H9 (cell line): ENCODE results near the gene MSANTD1. TPM values are rescaled to one million over a fixed set of nuclear protein-coding genes. Genes with fewer than 3 reads are reported as not detected.

Source experiments
- DNase-seq: peaks from one replicate; pipeline ENCODE4 v3.0.0-alpha.2; 2017
- H2AFZ ChIP-seq: one replicate; pipeline ENCODE4 v1.6.1; 2013; ENCODE audit warnings: mild to moderate bottlenecking, low read length, control low read depth, moderate library complexity
- H2AK5ac ChIP-seq: 2 replicates; pipeline ENCODE4 v1.6.1; 2013; ENCODE audit warnings: low read length, control low read depth, mixed read lengths; ENCODE audit not compliant: insufficient read length
- H2BK120ac ChIP-seq: one replicate; pipeline ENCODE4 v1.6.1; 2013; ENCODE audit warnings: low read depth, mild to moderate bottlenecking, low read length, control low read depth, inconsistent platforms; ENCODE audit not compliant: poor library complexity, severe bottlenecking
- H2BK12ac ChIP-seq: 2 replicates; pipeline ENCODE4 v1.6.1; 2013; ENCODE audit warnings: low read length, control low read depth, mixed read lengths, low read depth; ENCODE audit not compliant: insufficient read length
- H2BK15ac ChIP-seq: 2 replicates; pipeline ENCODE4 v1.6.1; 2013; ENCODE audit warnings: low read depth, low read length, control low read depth
- H2BK20ac ChIP-seq: one replicate; pipeline ENCODE4 v1.6.1; 2013; ENCODE audit warnings: low read depth, mild to moderate bottlenecking, low read length, control low read depth, inconsistent platforms; ENCODE audit not compliant: poor library complexity, severe bottlenecking
- H2BK5ac ChIP-seq: 2 replicates; pipeline ENCODE4 v1.6.1; 2013; ENCODE audit warnings: low read length, control low read depth, mixed read lengths; ENCODE audit not compliant: insufficient read length
- H3K14ac ChIP-seq: 2 replicates; pipeline ENCODE4 v1.6.1; 2013; ENCODE audit warnings: low read length, control low read depth; ENCODE audit not compliant: insufficient read depth
- H3K18ac ChIP-seq: 2 replicates; pipeline ENCODE4 v1.6.1; 2013; ENCODE audit warnings: low read depth, mild to moderate bottlenecking, mixed read lengths, low read length, control low read depth; ENCODE audit not compliant: insufficient read length
- H3K23ac ChIP-seq: 2 replicates; pipeline ENCODE4 v1.6.1; 2013; ENCODE audit warnings: low read length, control low read depth, mixed read lengths, low read depth; ENCODE audit not compliant: insufficient read length
- H3K23me2 ChIP-seq: 2 replicates; pipeline ENCODE4 v1.6.1; 2013; ENCODE audit warnings: low read depth, mild to moderate bottlenecking, mixed read lengths, low read length, control low read depth; ENCODE audit not compliant: insufficient read length, poor library complexity, severe bottlenecking
- H3K27ac ChIP-seq: 2 replicates; pipeline ENCODE4 v1.5.1; 2013; ENCODE audit warnings: low read length, control low read depth, mixed read lengths, low read depth; ENCODE audit not compliant: insufficient read length
- H3K27me3 ChIP-seq: 2 replicates; pipeline ENCODE4 v1.6.1; 2013; ENCODE audit warnings: low read length, control low read depth, inconsistent platforms; ENCODE audit not compliant: insufficient read depth
- H3K4ac ChIP-seq: 2 replicates; pipeline ENCODE4 v1.6.1; 2013; ENCODE audit warnings: low read depth, mild to moderate bottlenecking, control low read depth, inconsistent platforms, low read length, moderate library complexity
- H3K4me1 ChIP-seq: 2 replicates; pipeline ENCODE4 v1.6.1; 2013; ENCODE audit warnings: low read length, control low read depth, inconsistent platforms; ENCODE audit not compliant: insufficient read depth
- H3K4me2 ChIP-seq: 2 replicates; pipeline ENCODE4 v1.6.1; 2013; ENCODE audit warnings: low read length, control low read depth, mixed read lengths; ENCODE audit not compliant: insufficient read length, insufficient read depth
- H3K56ac ChIP-seq: 2 replicates; pipeline ENCODE4 v1.6.1; 2013; ENCODE audit warnings: low read depth, mild to moderate bottlenecking, mixed read lengths, low read length, control low read depth; ENCODE audit not compliant: insufficient read length
- H3K79me1 ChIP-seq: 2 replicates; pipeline ENCODE4 v1.6.1; 2013; ENCODE audit warnings: low read depth, mild to moderate bottlenecking, moderate library complexity, low read length, control low read depth, inconsistent platforms; ENCODE audit not compliant: insufficient read depth, poor library complexity, severe bottlenecking
- H3K79me2 ChIP-seq: 2 replicates; pipeline ENCODE4 v1.6.1; 2013; ENCODE audit warnings: low read length, control low read depth, inconsistent platforms; ENCODE audit not compliant: insufficient read depth
- H3K9ac ChIP-seq: 2 replicates; pipeline ENCODE4 v1.6.1; 2013; ENCODE audit warnings: low read length, control low read depth, mixed read lengths; ENCODE audit not compliant: insufficient read length; ENCODE audit errors: extremely low read depth
- H3K9me3 ChIP-seq: one replicate; pipeline ENCODE4 v1.6.1; 2013; ENCODE audit warnings: low read depth, low read length, inconsistent platforms; ENCODE audit not compliant: control insufficient read depth
- H3T11ph ChIP-seq: one replicate; pipeline ENCODE4 v1.6.1; 2013; ENCODE audit warnings: mild to moderate bottlenecking, low read length, control low read depth, inconsistent platforms
- H4K20me1 ChIP-seq: one replicate; pipeline ENCODE4 v1.6.1; 2013; ENCODE audit not compliant: control insufficient read depth, insufficient read length, insufficient read depth
- H4K5ac ChIP-seq: 2 replicates; pipeline ENCODE4 v1.6.1; 2013; ENCODE audit warnings: low read depth, mild to moderate bottlenecking, mixed read lengths, low read length, control low read depth; ENCODE audit not compliant: insufficient read length
- H4K8ac ChIP-seq: replicated peaks from 2 replicates; pipeline ENCODE4 v1.6.1; 2013; ENCODE audit warnings: low read length, control low read depth, mixed read lengths, low read depth; ENCODE audit not compliant: insufficient read length
- H4K91ac ChIP-seq: 2 replicates; pipeline ENCODE4 v1.6.1; 2013; ENCODE audit warnings: low read depth, mild to moderate bottlenecking, moderate library complexity, mixed read lengths, low read length, control low read depth; ENCODE audit not compliant: insufficient read length
- H3K27ac Mint-ChIP-seq, 3 experiments: 2 replicates in 2 of 3; 3 replicates in 1 of 3; pipeline ENCODE4 v1.8.0; 2020 to 2021; ENCODE audit warnings: mixed read lengths in 3 of 3, mild to moderate bottlenecking in 1 of 3, moderate library complexity in 1 of 3
- H3K27me3 Mint-ChIP-seq: 2 replicates; pipeline ENCODE4 v1.8.0; 2021; ENCODE audit warnings: low read depth, mild to moderate bottlenecking, moderate library complexity, mixed read lengths
- H3K36me3 Mint-ChIP-seq, 3 experiments: 2 replicates in 2 of 3; 3 replicates in 1 of 3; pipeline ENCODE4 v1.8.0; 2020 to 2021; ENCODE audit warnings: low read depth in 3 of 3, mixed read lengths in 3 of 3; ENCODE audit not compliant: insufficient read depth in 1 of 3
- H3K4me1 Mint-ChIP-seq, 2 experiments: 2 replicates each; pipeline ENCODE4 v1.8.0; 2020; ENCODE audit warnings: mixed read lengths in 2 of 2
- H3K4me3 Mint-ChIP-seq, 2 experiments: 2 replicates in 1 of 2; 3 replicates in 1 of 2; pipeline ENCODE4 v1.8.0; 2020 to 2021; ENCODE audit warnings: mild to moderate bottlenecking in 2 of 2, mixed read lengths in 2 of 2, moderate library complexity in 1 of 2
- H3K9me3 Mint-ChIP-seq, 2 experiments: 2 replicates in 1 of 2; 3 replicates in 1 of 2; pipeline ENCODE4 v1.8.0; 2020; ENCODE audit warnings: mild to moderate bottlenecking in 2 of 2, mixed read lengths in 2 of 2, moderate library complexity in 1 of 2
- WGBS: extraction: QIAGEN DNeasy Blood & Tissue Kit; methylation state at CpG from one replicate; pipeline ENCODE4 v1.1.7; 2013; ENCODE audit warnings: missing lambda C conversion rate, low lambda C conversion rate, mixed read lengths; ENCODE audit not compliant: insufficient read length; ENCODE audit errors: extremely low coverage; 5-methylcytosine and 5-hydroxymethylcytosine counted together
- total RNA-seq: library from RNA; stranded (reverse); gene quantifications from 2 replicates; pipeline ENCODE4 v1.2.1, GENCODE V29; 2021
- TF ChIP-seq, protein P1 (sequence below): fragments of 200-600 bp; sonication (generic); conservative IDR thresholded peaks from 3 replicates; pipeline ENCODE4 v1.8.0; 2021; ENCODE audit warnings: antibody characterized with exemption, mild to moderate bottlenecking

Gene MSANTD1
- total RNA-seq, 1 experiment from 2014 or later, result 0.83 TPM

DNA sequence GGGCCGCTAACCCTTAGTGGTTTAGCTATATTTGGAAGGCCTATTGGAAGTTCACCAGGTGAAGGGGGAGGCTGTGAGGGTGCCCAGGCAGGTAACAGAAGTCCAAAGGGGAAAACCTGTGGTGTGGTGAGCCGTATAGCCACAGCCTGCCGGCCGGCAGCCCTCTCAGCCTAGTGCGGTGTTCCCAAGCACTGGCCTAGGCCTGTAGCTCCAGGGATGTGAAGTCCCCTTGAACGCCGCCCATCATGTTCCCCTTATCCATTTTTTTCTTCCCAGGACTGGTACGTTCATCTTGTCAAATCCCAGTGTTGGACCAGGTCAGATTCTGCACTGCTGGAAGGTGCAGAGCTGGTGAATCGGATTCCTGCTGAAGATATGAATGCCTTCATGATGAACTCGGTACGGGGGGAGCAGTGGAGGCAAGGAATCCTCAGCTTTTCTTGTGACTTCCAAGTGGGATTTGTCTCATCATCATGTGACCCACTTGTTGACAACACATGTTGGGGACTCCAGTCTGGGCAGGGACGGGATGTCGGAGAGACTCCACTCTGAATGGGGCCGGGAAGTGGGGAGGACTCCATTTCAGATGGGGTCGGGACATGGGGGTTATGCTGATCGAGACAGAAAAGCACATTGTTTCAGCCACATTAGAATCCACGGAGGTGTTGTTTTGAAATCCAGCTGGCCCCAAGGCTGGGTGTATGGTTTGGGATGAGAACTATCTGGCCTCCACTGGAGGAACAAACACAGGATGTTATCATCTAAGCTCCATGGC, 39.2 kb upstream of the MSANTD1 start:
- Mint-ChIP-seq H3K4me3 (no peak overlapping the region), H3K36me3 (peaks cover 23 to 76% (median 73%) of the 10 kb centered on the region in 3 experiments; a peak in 6 of 7 replicates), H3K27ac (no peak overlapping the region; a peak in 1 of 7 replicates), H3K27me3 (no peaks in the 10 kb centered on the region), H3K9me3 (no peaks in the 10 kb centered on the region), H3K4me1 (no peaks in the 10 kb centered on the region)
- Histone ChIP-seq H4K5ac (no peak overlapping the region), H3K14ac (no peak overlapping the region), H2AFZ (no peak overlapping the region), H3K4ac (no peak overlapping the region), H3K18ac (no peak overlapping the region), H3K4me1 (no peaks in the 10 kb centered on the region), H3K23me2 (no peaks in the 10 kb centered on the region), H3K56ac (no peak overlapping the region), H4K8ac (no peak overlapping the region), H3K23ac (no peak overlapping the region), H3K27ac (no peak overlapping the region), H3T11ph (no peak overlapping the region), H3K79me1 (no peaks in the 10 kb centered on the region), H2BK5ac (no peak overlapping the region), H2AK5ac (no peak overlapping the region), H3K27me3 (no peaks in the 10 kb centered on the region), H3K9ac (no peak overlapping the region), H4K91ac (no peak overlapping the region), H2BK120ac (no peak overlapping the region), H2BK20ac (no peak overlapping the region), H2BK12ac (no peak overlapping the region), H4K20me1 (no peaks in the 10 kb centered on the region), H3K9me3 (no peaks in the 10 kb centered on the region), H2BK15ac (no peak overlapping the region), H3K79me2 (no peaks in the 10 kb centered on the region), H3K4me2 (no peak overlapping the region)
- TF ChIP-seq, protein P1, sequence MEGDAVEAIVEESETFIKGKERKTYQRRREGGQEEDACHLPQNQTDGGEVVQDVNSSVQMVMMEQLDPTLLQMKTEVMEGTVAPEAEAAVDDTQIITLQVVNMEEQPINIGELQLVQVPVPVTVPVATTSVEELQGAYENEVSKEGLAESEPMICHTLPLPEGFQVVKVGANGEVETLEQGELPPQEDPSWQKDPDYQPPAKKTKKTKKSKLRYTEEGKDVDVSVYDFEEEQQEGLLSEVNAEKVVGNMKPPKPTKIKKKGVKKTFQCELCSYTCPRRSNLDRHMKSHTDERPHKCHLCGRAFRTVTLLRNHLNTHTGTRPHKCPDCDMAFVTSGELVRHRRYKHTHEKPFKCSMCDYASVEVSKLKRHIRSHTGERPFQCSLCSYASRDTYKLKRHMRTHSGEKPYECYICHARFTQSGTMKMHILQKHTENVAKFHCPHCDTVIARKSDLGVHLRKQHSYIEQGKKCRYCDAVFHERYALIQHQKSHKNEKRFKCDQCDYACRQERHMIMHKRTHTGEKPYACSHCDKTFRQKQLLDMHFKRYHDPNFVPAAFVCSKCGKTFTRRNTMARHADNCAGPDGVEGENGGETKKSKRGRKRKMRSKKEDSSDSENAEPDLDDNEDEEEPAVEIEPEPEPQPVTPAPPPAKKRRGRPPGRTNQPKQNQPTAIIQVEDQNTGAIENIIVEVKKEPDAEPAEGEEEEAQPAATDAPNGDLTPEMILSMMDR, result no peak
- DNase-seq, result no peak
- no CpG with 5 or more reads among the region's 17 CpGs for WGBS
